Measurements from ENCODE around the gene OTP.
"Not testable (repeated sequence)": the region's sequence is repeated elsewhere in the genome, so short reads cannot be mapped to it uniquely, and the experiment has no call there.

The OTP gene

GRCh38 chr5:77606279-77606678 lies 32.2 kb downstream of the OTP start:
- Mint-ChIP-seq H3K4me3 (no peak overlapping the region), H3K27ac (no peak overlapping the region), H3K9me3 (peaks cover 46% of the 10 kb centered on the region), H3K27me3 (ENCODE audit: low read depth, poor library complexity) (peaks cover 15% of the 10 kb centered on the region), H3K4me1 (no peaks in the 10 kb centered on the region), H3K36me3 (ENCODE audit: low read depth) (peaks cover under 1% of the 10 kb centered on the region)
- no peak for TF ChIP-seq CTCF (IDR thresholded peaks at IDR 0.05)
- no peak for DNase-seq

GRCh38 chr5:77599679-77600078 lies 38.8 kb downstream of the OTP start:
- Mint-ChIP-seq H3K9me3 (peaks cover 22% of the 10 kb centered on the region), H3K4me3 (no peak overlapping the region), H3K27ac (no peak overlapping the region), H3K36me3 (ENCODE audit: low read depth) (no peaks in the 10 kb centered on the region), H3K27me3 (ENCODE audit: low read depth, poor library complexity) (peaks cover 10% of the 10 kb centered on the region), H3K4me1 (no peaks in the 10 kb centered on the region)
- TF ChIP-seq CTCF (IDR thresholded peaks at IDR 0.05) = no peak
- DNase-seq = no peak

- no peak overlapping the region for H3K27ac Mint-ChIP-seq
- no peak for DNase-seq
- H3K36me3 Mint-ChIP-seq (ENCODE audit: low read depth) = no peaks in the 10 kb centered on the region
- no peaks in the 10 kb centered on the region for H3K4me1 Mint-ChIP-seq
- H3K4me3 Mint-ChIP-seq = no peak overlapping the region
- no peak for TF ChIP-seq CTCF (IDR thresholded peaks at IDR 0.05)
- peaks cover 16% of the 10 kb centered on the region for H3K9me3 Mint-ChIP-seq
- H3K27me3 Mint-ChIP-seq (ENCODE audit: low read depth, poor library complexity) = no peaks in the 10 kb centered on the region
Observed at GRCh38 chr5:77590347-77590746, 48.2 kb downstream of the OTP start.

- Mint-ChIP-seq H3K4me1 (peaks cover 10% of the 10 kb centered on the region), H3K9me3 (peaks cover 24% of the 10 kb centered on the region), H3K36me3 (ENCODE audit: low read depth) (no peaks in the 10 kb centered on the region), H3K27me3 (ENCODE audit: low read depth, poor library complexity) (no peaks in the 10 kb centered on the region), H3K27ac (no peak overlapping the region), H3K4me3 (no peak overlapping the region)
- no peak for DNase-seq
- no peak for TF ChIP-seq CTCF (IDR thresholded peaks at IDR 0.05)
Observed at GRCh38 chr5:77588175-77588574, 50.3 kb downstream of the OTP start.

- no peak overlapping the region for H3K27ac Mint-ChIP-seq
- peaks cover 10% of the 10 kb centered on the region for H3K4me1 Mint-ChIP-seq
- H3K9me3 Mint-ChIP-seq = peaks cover 19% of the 10 kb centered on the region
- no peak overlapping the region for H3K4me3 Mint-ChIP-seq
- peaks cover 6% of the 10 kb centered on the region for H3K36me3 Mint-ChIP-seq (ENCODE audit: low read depth)
- no peak for DNase-seq
- TF ChIP-seq CTCF (IDR thresholded peaks at IDR 0.05) = no peak
- H3K27me3 Mint-ChIP-seq (ENCODE audit: low read depth, poor library complexity) = no peaks in the 10 kb centered on the region
Observed at GRCh38 chr5:77586101-77586500, 52.4 kb downstream of the OTP start.

- not testable (repeated sequence) for H3K4me1 Mint-ChIP-seq; H3K36me3 Mint-ChIP-seq (ENCODE audit: low read depth); H3K27me3 Mint-ChIP-seq (ENCODE audit: low read depth, poor library complexity); H3K4me3 Mint-ChIP-seq; DNase-seq; H3K27ac Mint-ChIP-seq
- peaks cover 28% of the 10 kb centered on the region for H3K9me3 Mint-ChIP-seq
Observed at GRCh38 chr5:77582143-77582542, 56.4 kb downstream of the OTP start.

Data from nephron progenitor cell (in vitro differentiated cells).